NT2/D1 (cell line): ENCODE measurements around the gene PRDX5.
A peak's percentile ranks its signal among the peaks of the same experiment; 100 is the strongest.

Experiments used
- DNase-seq: peaks from one replicate; pipeline ENCODE4 v3.0.0-alpha.2; 2011; ENCODE audit warnings: low read depth, low spot score
- H3K27me3 ChIP-seq: 2 replicates; pipeline ENCODE4 v1.6.0; 2011; ENCODE audit warnings: mild to moderate bottlenecking; ENCODE audit not compliant: insufficient read length, insufficient read depth
- H3K36me3 ChIP-seq: 2 replicates; pipeline ENCODE4 v1.6.1; 2011; ENCODE audit warnings: mild to moderate bottlenecking, low read length, mixed read lengths; ENCODE audit not compliant: insufficient read depth, insufficient read length
- H3K4me1 ChIP-seq: 2 replicates; pipeline ENCODE4 v1.5.1; 2011; ENCODE audit not compliant: insufficient read depth, insufficient read length
- H3K4me3 ChIP-seq: 2 replicates; pipeline ENCODE4 v1.5.1; 2011; ENCODE audit warnings: low read depth; ENCODE audit not compliant: insufficient read length
- H3K9ac ChIP-seq: 2 replicates; pipeline ENCODE4 v1.6.0; 2011; ENCODE audit warnings: low read depth; ENCODE audit not compliant: insufficient read length
- H3K9me3 ChIP-seq: 2 replicates; pipeline ENCODE4 v1.5.1; 2011; ENCODE audit warnings: mild to moderate bottlenecking, low read length; ENCODE audit not compliant: insufficient read depth
- SUZ12 ChIP-seq: IDR thresholded peaks from 2 replicates; pipeline ENCODE4 v1.6.1; 2011; ENCODE audit not compliant: insufficient read length, insufficient read depth; ENCODE audit errors: extremely low read depth
- YY1 ChIP-seq: IDR thresholded peaks from 2 replicates; pipeline ENCODE4 v1.6.1; 2011; ENCODE audit not compliant: insufficient read length, insufficient read depth
- ZNF274 ChIP-seq: IDR thresholded peaks from 2 replicates; pipeline ENCODE4 v1.6.1; 2011; ENCODE audit warnings: mild to moderate bottlenecking, low read depth, low read length

The PRDX5 gene

GRCh38 chr11:64291752-64292459, 26.0 kb upstream of the PRDX5 start:
- H3K4me1 ChIP-seq: peaks cover 8% of the 10 kb centered on the region
- H3K36me3 ChIP-seq: peaks cover 13% of the 10 kb centered on the region
- H3K9me3 ChIP-seq: no peaks in the 10 kb centered on the region
- peaks cover 79% of the 10 kb centered on the region for H3K27me3 ChIP-seq
- H3K9ac ChIP-seq: peak overlapping the region; percentile 71
- H3K4me3 ChIP-seq: peak overlapping the region; percentile 65
- no peak for DNase-seq
- TF ChIP-seq SUZ12 (peak; percentile 94), ZNF274 (no peak), YY1 (no peak)

DNA sequence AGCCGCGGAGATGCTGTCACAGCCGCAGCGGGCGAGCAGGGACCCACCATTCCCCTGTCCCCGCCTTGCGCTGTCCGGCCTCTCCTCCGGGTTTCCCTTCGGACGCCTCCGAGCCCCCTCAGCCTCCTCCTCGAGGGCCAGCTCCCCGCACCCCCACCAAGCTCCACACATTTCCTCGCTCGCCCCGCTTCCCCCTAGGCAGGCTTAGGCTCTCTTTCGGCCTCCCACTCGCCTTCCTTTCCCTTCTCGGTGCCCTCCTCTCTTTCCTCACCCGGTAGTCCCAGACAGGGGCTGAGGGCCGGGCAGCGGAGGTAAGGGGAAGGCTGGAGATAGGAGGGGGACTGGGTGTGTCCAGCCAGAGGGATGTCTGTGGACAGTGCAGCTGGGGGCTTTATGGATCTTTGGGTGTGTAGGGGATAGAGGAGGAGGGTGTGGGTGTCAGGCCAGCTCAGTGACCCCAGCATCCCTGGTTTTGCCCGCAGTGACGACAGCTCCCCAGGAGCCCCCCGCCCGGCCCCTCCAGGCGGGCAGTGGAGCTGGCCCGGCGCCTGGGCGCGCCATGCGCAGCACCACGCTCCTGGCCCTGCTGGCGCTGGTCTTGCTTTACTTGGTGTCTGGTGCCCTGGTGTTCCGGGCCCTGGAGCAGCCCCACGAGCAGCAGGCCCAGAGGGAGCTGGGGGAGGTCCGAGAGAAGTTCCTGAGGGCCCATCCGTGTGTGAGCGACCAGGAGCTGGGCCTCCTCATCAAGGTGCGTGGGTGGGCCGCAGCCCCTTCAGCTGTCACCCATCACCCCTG, 25.3 kb upstream of the PRDX5 start:
- no peak for TF ChIP-seq ZNF274
- no peak for TF ChIP-seq YY1
- no peak for TF ChIP-seq SUZ12
- Histone ChIP-seq H3K9ac (peak overlapping the region; percentile 71), H3K36me3 (peaks cover 10% of the 10 kb centered on the region), H3K4me3 (peak overlapping the region; percentile 65), H3K4me1 (peaks cover 8% of the 10 kb centered on the region), H3K27me3 (peaks cover 87% of the 10 kb centered on the region), H3K9me3 (no peaks in the 10 kb centered on the region)
- DNase-seq: no peak

DNA sequence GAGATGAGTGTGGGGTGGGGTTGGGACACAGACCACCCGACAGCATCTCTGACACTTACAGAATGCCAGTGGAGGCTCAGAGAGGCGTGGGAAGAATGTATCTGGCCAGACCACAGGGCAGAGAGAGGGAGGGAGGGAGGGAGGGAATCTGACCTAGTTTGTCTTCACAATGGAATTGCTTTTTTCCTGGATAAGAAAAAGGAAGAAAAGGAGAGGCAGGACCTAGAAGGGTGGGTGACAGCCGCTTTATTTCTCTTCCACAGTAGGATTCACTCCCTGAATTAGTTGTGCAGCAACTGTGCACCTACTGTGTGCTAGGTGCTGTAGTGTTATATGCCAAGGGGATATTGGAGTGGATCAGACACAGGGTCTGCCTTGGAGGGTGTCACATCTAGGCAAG, 23.1 kb upstream of the PRDX5 start:
- Histone ChIP-seq H3K36me3 (peaks cover 2% of the 10 kb centered on the region), H3K9me3 (no peaks in the 10 kb centered on the region), H3K4me1 (peaks cover 8% of the 10 kb centered on the region), H3K9ac (no peak overlapping the region), H3K27me3 (peaks cover 100% of the 10 kb centered on the region), H3K4me3 (no peak overlapping the region)
- DNase-seq: no peak
- no peak for TF ChIP-seq YY1
- no peak for TF ChIP-seq ZNF274
- TF ChIP-seq SUZ12: no peak

DNA sequence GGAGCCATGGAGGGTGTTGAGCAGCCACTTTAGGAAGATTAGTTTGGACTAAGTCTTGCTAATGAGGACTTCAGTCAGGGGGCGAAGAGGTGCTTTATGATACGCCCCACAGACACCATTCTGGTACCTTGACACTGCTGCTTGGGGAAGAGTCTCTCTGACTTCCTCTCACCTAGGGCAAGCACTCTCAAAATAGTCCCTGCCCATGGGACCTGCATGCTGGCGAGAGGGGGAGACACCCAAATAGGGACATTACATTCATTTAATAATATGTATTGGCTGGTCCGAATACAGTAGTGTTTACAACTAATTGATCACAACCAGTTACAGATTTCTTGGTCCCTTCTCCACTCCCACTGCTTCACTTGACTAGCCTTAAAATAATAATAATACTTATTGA, 22.2 kb upstream of the PRDX5 start:
- no peaks in the 10 kb centered on the region for H3K36me3 ChIP-seq
- no peaks in the 10 kb centered on the region for H3K9me3 ChIP-seq
- no peak for DNase-seq
- no peak overlapping the region for H3K9ac ChIP-seq
- H3K4me1 ChIP-seq: peaks cover 18% of the 10 kb centered on the region
- peaks cover 100% of the 10 kb centered on the region for H3K27me3 ChIP-seq
- H3K4me3 ChIP-seq: no peak overlapping the region
- no peak for TF ChIP-seq ZNF274
- TF ChIP-seq YY1: no peak
- no peak for TF ChIP-seq SUZ12

GRCh38 chr11:64296236-64296635, 21.7 kb upstream of the PRDX5 start:
- no peak overlapping the region for H3K9ac ChIP-seq
- H3K27me3 ChIP-seq: peaks cover 97% of the 10 kb centered on the region
- no peaks in the 10 kb centered on the region for H3K36me3 ChIP-seq
- H3K9me3 ChIP-seq: no peaks in the 10 kb centered on the region
- peaks cover 18% of the 10 kb centered on the region for H3K4me1 ChIP-seq
- no peak for TF ChIP-seq SUZ12
- TF ChIP-seq YY1: no peak
- no peak for TF ChIP-seq ZNF274
- DNase-seq: no peak
- no peak overlapping the region for H3K4me3 ChIP-seq

GRCh38 chr11:64296830-64297698, 20.9 kb upstream of the PRDX5 start:
- Histone ChIP-seq H3K4me3 (no peak overlapping the region), H3K36me3 (no peaks in the 10 kb centered on the region), H3K4me1 (peaks cover 14% of the 10 kb centered on the region), H3K9ac (no peak overlapping the region), H3K9me3 (no peaks in the 10 kb centered on the region), H3K27me3 (peaks cover 96% of the 10 kb centered on the region)
- TF ChIP-seq YY1: no peak
- no peak for TF ChIP-seq ZNF274
- no peak for TF ChIP-seq SUZ12
- no peak for DNase-seq
